PC-9 (cell line): ENCODE measurements around the gene FAM53A.

Experiments
- CTCF ChIP-seq: fragments of 200-600 bp; sonication (generic); conservative IDR thresholded peaks from 2 replicates; pipeline ENCODE4 v1.6.1; 2017; ENCODE audit warnings: mixed run types, antibody characterized with exemption, mild to moderate bottlenecking, moderate library complexity
- EZH2 ChIP-seq: fragments of 200-600 bp; sonication (generic); IDR thresholded peaks from 2 replicates; pipeline ENCODE4 v1.8.0; 2017; ENCODE audit warnings: antibody characterized with exemption, low read depth

GRCh38 chr4:1640190-1640589 lies 43.9 kb downstream of the FAM53A start:
- no peak for TF ChIP-seq CTCF
- TF ChIP-seq EZH2 = no peak
